WTC11 (cell line): ENCODE data around the gene KLHL30. TPM values are rescaled to one million over a fixed set of nuclear protein-coding genes. Genes with fewer than 3 reads are reported as not detected.
A peak's percentile ranks its signal among the peaks of the same experiment; 100 is the strongest.

Source experiments
- ATAC-seq: fragments of 200-7000 bp; cut with Tn5 transposase; 2 replicates; pipeline ENCODE4 v1.10.0; 2021; ENCODE audit warnings: mild to moderate bottlenecking, moderate library complexity
- CTCF ChIA-PET: fragments of 300-600 bp; sonication (Branson Sonifier 250); formaldehyde crosslinking; loops from one replicate; lab custom pipeline; 2021; ENCODE audit warnings: antibody characterized with exemption; lab: Charles Lee
- POLR2A ChIA-PET: fragments of 350-600 bp; sonication (Branson Sonifier 250); formaldehyde crosslinking; loops from one replicate; lab custom pipeline; 2021; ENCODE audit warnings: antibody characterized with exemption; lab: Charles Lee
- DNase-seq: peaks from one replicate; pipeline ENCODE4 v3.0.0; 2021; ENCODE audit warnings: low spot score
- H3K27ac Mint-ChIP-seq: 2 replicates; pipeline ENCODE4 v1.8.0; 2021; ENCODE audit warnings: mixed read lengths
- H3K27me3 Mint-ChIP-seq: 2 replicates; pipeline ENCODE4 v1.8.0; 2021; ENCODE audit warnings: low read depth, mild to moderate bottlenecking, moderate library complexity, mixed read lengths
- H3K36me3 Mint-ChIP-seq: 2 replicates; pipeline ENCODE4 v1.8.0; 2021; ENCODE audit warnings: mixed read lengths
- H3K4me1 Mint-ChIP-seq: 2 replicates; pipeline ENCODE4 v1.8.0; 2022; ENCODE audit warnings: mixed read lengths
- H3K4me3 Mint-ChIP-seq: 2 replicates; pipeline ENCODE4 v1.8.0; 2021; ENCODE audit warnings: mild to moderate bottlenecking, moderate library complexity, mixed read lengths
- H3K9me3 Mint-ChIP-seq: 2 replicates; pipeline ENCODE4 v1.8.0; 2021; ENCODE audit warnings: mixed read lengths
- CREB1 ChIP-seq: sonication (generic); formaldehyde crosslinking; IDR thresholded peaks from 2 replicates; pipeline ENCODE4 v1.8.0; 2023; ENCODE audit warnings: mild to moderate bottlenecking, missing genetic modification reagents
- CREM ChIP-seq: sonication (generic); formaldehyde crosslinking; IDR thresholded peaks from 2 replicates; pipeline ENCODE4 v1.8.1; 2022; ENCODE audit warnings: mild to moderate bottlenecking, missing genetic modification reagents, moderate library complexity
- FOXK1 ChIP-seq: sonication (generic); formaldehyde crosslinking; IDR thresholded peaks from 2 replicates; pipeline ENCODE4 v1.8.0; 2022; ENCODE audit warnings: mild to moderate bottlenecking, moderate library complexity, missing genetic modification reagents
- GRHL2 ChIP-seq: fragments of 250-450 bp; sonication (Bioruptor Pico); IDR thresholded peaks from 2 replicates; pipeline ENCODE4 v1.8.0; 2022; ENCODE audit warnings: mild to moderate bottlenecking, moderate library complexity; ENCODE audit not compliant: insufficient replicate concordance, severe bottlenecking
- HMGA2 ChIP-seq: fragments of 250-450 bp; sonication (Bioruptor Pico); IDR thresholded peaks from 2 replicates; pipeline ENCODE4 v1.4.0; 2021; ENCODE audit warnings: mild to moderate bottlenecking, moderate library complexity
- JUN ChIP-seq: sonication (generic); formaldehyde crosslinking; IDR thresholded peaks from 2 replicates; pipeline ENCODE4 v1.8.0; 2023; ENCODE audit warnings: mild to moderate bottlenecking, missing genetic modification reagents
- MXD4 ChIP-seq: fragments of 250-450 bp; sonication (Bioruptor Pico); IDR thresholded peaks from 2 replicates; pipeline ENCODE4 v1.8.0; 2021; ENCODE audit warnings: mild to moderate bottlenecking, moderate library complexity, borderline replicate concordance
- MYBL2 ChIP-seq: sonication (generic); formaldehyde crosslinking; IDR thresholded peaks from 2 replicates; pipeline ENCODE4 v1.8.1; 2023; ENCODE audit warnings: mild to moderate bottlenecking, moderate library complexity, missing genetic modification reagents
- NR1H2 ChIP-seq: sonication (generic); formaldehyde crosslinking; IDR thresholded peaks from 2 replicates; pipeline ENCODE4 v1.9.0; 2021; ENCODE audit warnings: mild to moderate bottlenecking, moderate library complexity, missing genetic modification reagents
- NR3C1 ChIP-seq: sonication (generic); formaldehyde crosslinking; conservative IDR thresholded peaks from 2 replicates; pipeline ENCODE4 v1.8.1; 2023; ENCODE audit warnings: low read depth, mild to moderate bottlenecking, missing genetic modification reagents
- PRDM15 ChIP-seq: sonication (generic); formaldehyde crosslinking; IDR thresholded peaks from 2 replicates; pipeline ENCODE4 v1.8.0; 2022; ENCODE audit warnings: missing genetic modification reagents
- PREB ChIP-seq: sonication (generic); formaldehyde crosslinking; IDR thresholded peaks from 2 replicates; pipeline ENCODE4 v1.8.1; 2022; ENCODE audit warnings: mild to moderate bottlenecking, missing genetic modification reagents, moderate library complexity, borderline replicate concordance
- RELA ChIP-seq: sonication (generic); formaldehyde crosslinking; IDR thresholded peaks from 2 replicates; pipeline ENCODE4 v1.8.1; 2022; ENCODE audit warnings: missing genetic modification reagents, mild to moderate bottlenecking, borderline replicate concordance
- TCF7 ChIP-seq: sonication (generic); formaldehyde crosslinking; IDR thresholded peaks from 2 replicates; pipeline ENCODE4 v1.8.0; 2022; ENCODE audit warnings: mild to moderate bottlenecking, low read depth, missing genetic modification reagents, moderate library complexity
- TEAD1 ChIP-seq: sonication (generic); formaldehyde crosslinking; IDR thresholded peaks from 2 replicates; pipeline ENCODE4 v1.8.0; 2022; ENCODE audit warnings: mild to moderate bottlenecking, missing genetic modification reagents
- TEAD4 ChIP-seq: sonication (generic); formaldehyde crosslinking; IDR thresholded peaks from 2 replicates; pipeline ENCODE4 v1.8.0; 2022; ENCODE audit warnings: mild to moderate bottlenecking, missing genetic modification reagents
- TP53 ChIP-seq: sonication (generic); formaldehyde crosslinking; IDR thresholded peaks from 2 replicates; pipeline ENCODE4 v1.8.1; 2023; ENCODE audit warnings: mild to moderate bottlenecking, missing genetic modification reagents
- USF1 ChIP-seq: sonication (generic); formaldehyde crosslinking; IDR thresholded peaks from 2 replicates; pipeline ENCODE4 v1.8.0; 2022; ENCODE audit warnings: mild to moderate bottlenecking, missing genetic modification reagents
- ZNF232 ChIP-seq: sonication (generic); formaldehyde crosslinking; IDR thresholded peaks from 2 replicates; pipeline ENCODE4 v1.8.0; 2022; ENCODE audit warnings: mild to moderate bottlenecking, missing genetic modification reagents
- ZNF263 ChIP-seq: sonication (generic); formaldehyde crosslinking; IDR thresholded peaks from 2 replicates; pipeline ENCODE4 v1.8.1; 2022; ENCODE audit warnings: low read depth, mild to moderate bottlenecking, moderate library complexity, missing genetic modification reagents
- ZNF396 ChIP-seq: fragments of 250-450 bp; sonication (Bioruptor Pico); IDR thresholded peaks from 2 replicates; pipeline ENCODE4 v1.8.0; 2021; ENCODE audit warnings: mild to moderate bottlenecking, moderate library complexity, borderline replicate concordance
- ZNF512 ChIP-seq: sonication (generic); formaldehyde crosslinking; IDR thresholded peaks from 2 replicates; pipeline ENCODE4 v1.8.1; 2022; ENCODE audit warnings: missing genetic modification reagents, borderline replicate concordance
- total RNA-seq: library from RNA; stranded (reverse); gene quantifications from 3 replicates; pipeline ENCODE4 v1.2.3, GENCODE V29; 2021

Gene KLHL30
- total RNA-seq, 1 experiment from 2014 or later: not detected

GRCh38 chr2:238172439-238172838 lies 34.0 kb downstream of the KLHL30 start:
- H3K27me3 Mint-ChIP-seq: no peaks in the 10 kb centered on the region
- ChIA-PET POLR2A (no interaction called here), CTCF (no interaction called here)
- no peak for DNase-seq
- no peak overlapping the region for H3K4me3 Mint-ChIP-seq
- peaks cover 44% of the 10 kb centered on the region for H3K36me3 Mint-ChIP-seq
- H3K9me3 Mint-ChIP-seq: no peaks in the 10 kb centered on the region
- TF ChIP-seq ZNF263 (CRISPR knock-in tag): no peak
- no peak for TF ChIP-seq ZNF232 (CRISPR knock-in tag)
- H3K27ac Mint-ChIP-seq: no peak overlapping the region
- ATAC-seq: no peak
- H3K4me1 Mint-ChIP-seq: no peaks in the 10 kb centered on the region

GRCh38 chr2:238173692-238174091 lies 35.2 kb downstream of the KLHL30 start:
- no peak for DNase-seq
- no peak overlapping the region for H3K4me3 Mint-ChIP-seq
- H3K27ac Mint-ChIP-seq: no peak overlapping the region
- peak; percentile 71 for ATAC-seq
- ChIA-PET CTCF (interaction anchor here (0.6 to 1.5 kb wide), 4 partner anchors 8 to 316 kb away, joined by 3 to 5 read pairs (median 3); no protein-coding TSS in a partner anchor), POLR2A (no interaction called here)
- no peaks in the 10 kb centered on the region for H3K9me3 Mint-ChIP-seq
- TF ChIP-seq GRHL2 (CRISPR knock-in tag) (no peak), MXD4 (no peak), RELA (CRISPR knock-in tag) (no peak), NR3C1 (CRISPR knock-in tag) (no peak), TCF7 (CRISPR knock-in tag) (no peak), ZNF232 (CRISPR knock-in tag) (no peak), MYBL2 (CRISPR knock-in tag) (no peak), FOXK1 (CRISPR knock-in tag) (no peak), TEAD4 (no peak), ZNF396 (CRISPR knock-in tag) (no peak), TEAD1 (CRISPR knock-in tag) (no peak), ZNF512 (CRISPR knock-in tag) (no peak), CREB1 (CRISPR knock-in tag) (no peak)
- peaks cover 44% of the 10 kb centered on the region for H3K36me3 Mint-ChIP-seq
- H3K4me1 Mint-ChIP-seq: no peaks in the 10 kb centered on the region
- no peaks in the 10 kb centered on the region for H3K27me3 Mint-ChIP-seq

- H3K27ac Mint-ChIP-seq: no peak overlapping the region
- peaks cover 48% of the 10 kb centered on the region for H3K36me3 Mint-ChIP-seq
- POLR2A ChIA-PET: no interaction called here
- no peak for DNase-seq
- no peaks in the 10 kb centered on the region for H3K27me3 Mint-ChIP-seq
- CTCF ChIA-PET: interaction anchor here (1.1 to 1.5 kb wide), 2 partner anchors 9 to 35 kb away, joined by 3 read pairs; no protein-coding TSS in a partner anchor
- no peaks in the 10 kb centered on the region for H3K9me3 Mint-ChIP-seq
- no peak for ATAC-seq
- no peaks in the 10 kb centered on the region for H3K4me1 Mint-ChIP-seq
- no peak overlapping the region for H3K4me3 Mint-ChIP-seq
- no peak for TF ChIP-seq PRDM15 (CRISPR knock-in tag)
- no peak for TF ChIP-seq CREM (CRISPR knock-in tag)
- TF ChIP-seq JUN (CRISPR knock-in tag): no peak
- TF ChIP-seq NR1H2 (CRISPR knock-in tag): no peak
- TF ChIP-seq USF1 (CRISPR knock-in tag): no peak
- no peak for TF ChIP-seq PREB
- no peak for TF ChIP-seq ZNF232 (CRISPR knock-in tag)
- no peak for TF ChIP-seq HMGA2
- no peak for TF ChIP-seq TP53
- TF ChIP-seq, all 79 proteins: peak for 0
Measured at GRCh38 chr2:238174291-238174690, 35.8 kb downstream of the KLHL30 start.
